ENCODE data around the gene PDE11A. TPM values are rescaled to one million over a fixed set of nuclear protein-coding genes. Genes with fewer than 3 reads are reported as not detected.
"Not testable (repeated sequence)": the region's sequence is repeated elsewhere in the genome, so short reads cannot be mapped to it uniquely, and the experiment has no call there.

The PDE11A gene
- total and polyA plus RNA-seq, 12 donors, result 0.26 to 2.9 (median 0.58) TPM

GRCh38 chr2:178044836-178045235, 27.7 kb downstream of the PDE11A start:
- no peaks in the 10 kb centered on the region for H3K27me3 ChIP-seq
- TF ChIP-seq CTCF (IDR thresholded peaks at IDR 0.05), result no peak
- TF ChIP-seq POLR2A (IDR thresholded peaks at IDR 0.05), result no peak
- no peak overlapping the region for H3K27ac ChIP-seq
- no peaks in the 10 kb centered on the region for H3K4me1 ChIP-seq (replicated peaks in 1 of 2)
- DNase-seq, result no peak
- intact Hi-C loops (cut with DNase I), result no loop called here
- WGBS, 4 donors, result 85 to 100% (median 88%) methylated on average over 1 of the region's 1 CpG
- H3K9me3 ChIP-seq (replicated peaks in 1 of 3), result no peaks in the 10 kb centered on the region
- no peak overlapping the region for H3K4me3 ChIP-seq
- no peaks in the 10 kb centered on the region for H3K36me3 ChIP-seq (replicated peaks in 1 of 2)

DNA sequence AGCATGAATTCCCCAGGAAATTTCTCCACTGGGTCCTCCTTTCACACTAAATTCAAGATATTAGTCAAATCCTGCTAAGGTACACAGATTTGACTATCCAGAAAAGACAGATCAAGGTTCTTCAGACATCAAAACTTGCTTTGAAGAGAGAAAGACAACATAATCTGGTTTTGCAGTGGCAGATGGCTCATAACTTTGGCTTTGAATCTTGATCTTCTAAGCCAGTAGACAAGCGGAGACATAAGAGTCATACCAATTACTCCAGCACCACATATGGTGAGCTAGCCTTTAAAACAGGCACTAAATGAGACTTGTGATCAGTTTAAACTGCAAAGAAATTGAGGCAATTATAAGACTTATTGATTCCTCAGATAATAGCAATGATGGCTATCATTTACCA, 29.3 kb downstream of the PDE11A start:
- WGBS, 4 donors, result 87 to 100% (median 95%) methylated on average over 1 of the region's 1 CpG
- Histone ChIP-seq H3K27ac (no peak overlapping the region), H3K36me3 (replicated peaks in 1 of 2) (no peaks in the 10 kb centered on the region), H3K9me3 (replicated peaks in 1 of 3) (no peaks in the 10 kb centered on the region), H3K4me1 (replicated peaks in 1 of 2) (no peaks in the 10 kb centered on the region), H3K27me3 (no peaks in the 10 kb centered on the region), H3K4me3 (no peak overlapping the region)
- intact Hi-C loops (cut with DNase I), result no loop called here
- TF ChIP-seq POLR2A (IDR thresholded peaks at IDR 0.05) (no peak), CTCF (IDR thresholded peaks at IDR 0.05) (no peak)
- DNase-seq, result no peak

- H3K4me1 ChIP-seq (replicated peaks in 1 of 2); H3K4me3 ChIP-seq; H3K36me3 ChIP-seq (replicated peaks in 1 of 2); intact Hi-C loops (cut with DNase I); H3K27me3 ChIP-seq; H3K27ac ChIP-seq; DNase-seq; H3K9me3 ChIP-seq (replicated peaks in 1 of 3): not testable (repeated sequence)
Observed at GRCh38 chr2:178033583-178033982, 39.0 kb downstream of the PDE11A start.

DNA sequence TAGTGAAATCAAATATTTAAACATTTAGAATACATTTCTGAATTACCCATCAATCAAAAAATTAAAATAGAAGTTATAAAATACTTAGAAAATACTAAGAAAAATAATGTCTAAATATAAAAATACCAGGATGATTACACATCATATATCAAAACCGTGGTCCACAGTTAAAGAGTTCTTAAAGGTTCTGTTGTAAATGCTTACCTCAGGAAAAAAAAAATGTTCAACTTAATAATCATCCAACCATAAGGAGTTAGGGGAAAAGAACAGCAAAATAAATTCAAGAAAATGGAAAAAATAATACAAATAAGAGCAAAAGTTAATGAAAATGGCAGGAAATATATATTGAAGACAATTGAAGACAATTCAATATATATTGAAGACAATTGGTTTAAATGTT, 43.2 kb downstream of the PDE11A start:
- H3K4me1 ChIP-seq (replicated peaks in 1 of 2), result no peaks in the 10 kb centered on the region
- whole genome bisulfite sequencing, 4 donors, result 67 to 86% (median 83%) methylated on average over 1 of the region's 1 CpG
- DNase-seq, result no peak
- H3K36me3 ChIP-seq (replicated peaks in 1 of 2), result no peaks in the 10 kb centered on the region
- H3K4me3 ChIP-seq, result no peak overlapping the region
- H3K9me3 ChIP-seq (replicated peaks in 1 of 3), result no peaks in the 10 kb centered on the region
- no peaks in the 10 kb centered on the region for H3K27me3 ChIP-seq
- H3K27ac ChIP-seq, result no peak overlapping the region
- intact Hi-C loops (cut with DNase I), result no loop called here
- TF ChIP-seq CTCF (IDR thresholded peaks at IDR 0.05) (no peak), POLR2A (IDR thresholded peaks at IDR 0.05) (no peak)

DNA sequence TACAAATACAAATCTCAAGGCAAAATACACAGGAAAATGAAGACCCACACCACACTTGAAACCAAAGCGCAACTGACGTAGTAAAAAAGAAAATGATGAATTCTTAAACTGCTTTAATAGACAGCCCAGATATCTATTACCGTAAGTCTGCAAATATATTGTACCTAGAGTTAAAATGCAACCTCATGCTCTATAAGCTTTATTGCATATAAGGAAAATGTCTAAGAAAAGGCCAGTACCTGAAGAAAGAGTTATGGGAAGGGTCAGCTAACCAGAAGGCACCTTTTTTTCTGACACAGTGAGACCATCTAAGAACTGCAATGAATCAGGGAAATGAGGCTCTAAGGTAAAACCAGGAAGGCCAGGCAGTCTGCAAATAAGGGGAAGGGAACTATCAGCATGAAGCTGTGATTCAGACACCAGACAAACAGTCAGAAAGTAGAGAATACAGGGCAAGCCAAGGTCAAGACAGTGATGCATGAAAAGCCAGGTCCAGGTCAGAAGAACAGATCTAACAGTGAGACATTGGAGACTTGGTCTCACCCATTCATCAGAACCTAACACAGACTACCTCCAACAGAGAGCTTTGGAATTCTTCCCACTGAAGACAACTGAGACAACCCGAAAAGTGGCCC, 46.9 kb downstream of the PDE11A start:
- no peaks in the 10 kb centered on the region for H3K27me3 ChIP-seq
- intact Hi-C loops (cut with DNase I), result no loop called here
- WGBS, 4 donors, result 87 to 94% (median 89%) methylated on average over 4 of the region's 4 CpGs
- H3K9me3 ChIP-seq (replicated peaks in 1 of 3), result no peaks in the 10 kb centered on the region
- H3K4me1 ChIP-seq (replicated peaks in 1 of 2), result no peaks in the 10 kb centered on the region
- no peak overlapping the region for H3K27ac ChIP-seq
- no peak overlapping the region for H3K4me3 ChIP-seq
- no peak for TF ChIP-seq POLR2A (IDR thresholded peaks at IDR 0.05)
- no peak for TF ChIP-seq CTCF (IDR thresholded peaks at IDR 0.05)
- no peaks in the 10 kb centered on the region for H3K36me3 ChIP-seq (replicated peaks in 1 of 2)
- DNase-seq, result no peak

All from adrenal gland (tissue), 12 donors.